ENCODE measurements around the gene PTPRO. TPM values are rescaled to one million over a fixed set of nuclear protein-coding genes. Genes with fewer than 3 reads are reported as not detected.
"Not testable (repeated sequence)": the region's sequence is repeated elsewhere in the genome, so short reads cannot be mapped to it uniquely, and the experiment has no call there.

Gene PTPRO
- total RNA-seq, 4 donors from 2014 or later: 1.2 to 4.1 (median 2.1) TPM

- H3K36me3 ChIP-seq: peaks cover 0 to 6% (median 0%) of the 10 kb centered on the region in 3 donors
- H3K27me3 ChIP-seq: no peaks in the 10 kb centered on the region
- no peaks in the 10 kb centered on the region for H3K9me3 ChIP-seq
- no peaks in the 10 kb centered on the region for H3K4me1 ChIP-seq
- no peak overlapping the region for H3K4me3 ChIP-seq
- DNase-seq: no peak
- no peak overlapping the region for H3K27ac ChIP-seq
- no peak for TF ChIP-seq POLR2A (IDR thresholded peaks at IDR 0.05)
- TF ChIP-seq CTCF (IDR thresholded peaks at IDR 0.05): no peak
These were observed 291.7 kb downstream of the PTPRO start for GRCh38 chr12:15613981-15614380.

GRCh38 chr12:15616495-15616894 lies 294.2 kb downstream of the PTPRO start:
- not testable (repeated sequence) for H3K9me3 ChIP-seq, DNase-seq, H3K4me1 ChIP-seq, H3K4me3 ChIP-seq, H3K27me3 ChIP-seq, H3K27ac ChIP-seq
- H3K36me3 ChIP-seq: peaks cover 0 to 28% (median 0%) of the 10 kb centered on the region in 3 donors

- no peak for DNase-seq
- Histone ChIP-seq H3K4me1 (no peaks in the 10 kb centered on the region), H3K27ac (no peak overlapping the region), H3K9me3 (no peaks in the 10 kb centered on the region), H3K27me3 (no peaks in the 10 kb centered on the region), H3K36me3 (peaks cover 0 to 55% (median 0%) of the 10 kb centered on the region in 3 donors), H3K4me3 (no peak overlapping the region)
- TF ChIP-seq POLR2A (IDR thresholded peaks at IDR 0.05) (no peak), CTCF (IDR thresholded peaks at IDR 0.05) (no peak)
These were observed 298.6 kb downstream of the PTPRO start for GRCh38 chr12:15620741-15621539.

- no peak for DNase-seq
- Histone ChIP-seq H3K4me3 (no peak overlapping the region), H3K27me3 (no peaks in the 10 kb centered on the region), H3K4me1 (peaks cover 0 to 5% (median 0%) of the 10 kb centered on the region in 4 donors), H3K36me3 (peaks cover 0 to 43% (median 0%) of the 10 kb centered on the region in 3 donors), H3K27ac (no peak overlapping the region), H3K9me3 (no peaks in the 10 kb centered on the region)
- TF ChIP-seq POLR2A (IDR thresholded peaks at IDR 0.05) (no peak), CTCF (IDR thresholded peaks at IDR 0.05) (no peak)
These were observed 302.8 kb downstream of the PTPRO start for GRCh38 chr12:15625075-15625474.

GRCh38 chr12:15627995-15628945 lies 306.0 kb downstream of the PTPRO start:
- Histone ChIP-seq H3K27me3 (no peaks in the 10 kb centered on the region), H3K27ac (peak overlapping the region in 3 of 4 donors; percentile 18 to 71 (median 33)), H3K36me3 (peaks cover 0 to 23% (median 0%) of the 10 kb centered on the region in 3 donors), H3K4me3 (no peak overlapping the region), H3K4me1 (peaks cover 0 to 5% (median 0%) of the 10 kb centered on the region in 4 donors), H3K9me3 (no peaks in the 10 kb centered on the region)
- no peak for DNase-seq
- no peak for TF ChIP-seq POLR2A (IDR thresholded peaks at IDR 0.05)
- TF ChIP-seq CTCF (IDR thresholded peaks at IDR 0.05): no peak

Data from Peyer's patch (tissue), 4 donors.